Adrenal gland (tissue), 19 donors: ENCODE measurements around the gene RND2. TPM values are rescaled to one million over a fixed set of nuclear protein-coding genes. Genes with fewer than 3 reads are reported as not detected.
A peak's percentile ranks its signal among the peaks of the same experiment; 100 is the strongest.
"Not testable (repeated sequence)": the region's sequence is repeated elsewhere in the genome, so short reads cannot be mapped to it uniquely, and the experiment has no call there.

Experiments
- DNase-seq, 7 donors: peaks; one replicate each; pipeline ENCODE4 v3.0.0-alpha.2; 2019 to 2020
- H3K27ac ChIP-seq, 5 donors: fragments of 200-600 bp; sonication (generic) in 4 of 5; 1 replicate in 3 of 5; 2 replicates in 2 of 5; pipeline versions ENCODE4 v1.5.1 to v1.8.0; 2016 to 2020; ENCODE audit warnings: mild to moderate bottlenecking in 1 of 5
- H3K27me3 ChIP-seq: fragments of 200-600 bp; 2 replicates; pipeline ENCODE4 v1.8.0; 2021
- H3K36me3 ChIP-seq, 2 donors: fragments of 200-600 bp; replicated peaks in 1 of 2; 1 replicate in 1 of 2; 2 replicates in 1 of 2; pipeline versions ENCODE4 v1.5.1 to v1.8.0; 2018 to 2022
- H3K4me1 ChIP-seq, 2 donors: fragments of 200-600 bp; replicated peaks in 1 of 2; 1 replicate in 1 of 2; 2 replicates in 1 of 2; pipeline versions ENCODE4 v1.5.1 to v1.8.0; 2018 to 2021
- H3K4me3 ChIP-seq, 4 donors: fragments of 200-600 bp; sonication (generic) in 3 of 4; one replicate each; pipeline ENCODE4 v1.5.1; 2016 to 2018
- H3K9me3 ChIP-seq, 3 donors: fragments of 200-600 bp; sonication (generic) in 1 of 3; replicated peaks in 1 of 3; 1 replicate in 2 of 3; 2 replicates in 1 of 3; pipeline versions ENCODE4 v1.5.1 to v1.8.0; 2016 to 2021
- CTCF ChIP-seq, 6 experiments: fragments of 450-650 bp in 4 of 6; fragments of 200-600 bp in 2 of 6; sonication (generic) in 1 of 6; IDR thresholded peaks; 1 replicate in 5 of 6; 2 replicates in 1 of 6; pipeline versions ENCODE4 v1.5.1 to v1.8.0; 2016 to 2021; ENCODE audit warnings: antibody characterized with exemption in 6 of 6, mild to moderate bottlenecking in 2 of 6, moderate library complexity in 1 of 6
- POLR2A ChIP-seq, 2 donors: fragments of 450-650 bp; IDR thresholded peaks; one replicate each; pipeline ENCODE4 v1.6.1; 2017; ENCODE audit warnings: antibody characterized with exemption in 2 of 2, mild to moderate bottlenecking in 2 of 2, moderate library complexity in 1 of 2
- WGBS, 4 donors: extraction: QIAGEN DNeasy Blood & Tissue Kit in 2 of 4; methylation state at CpG; one replicate each; pipeline versions ENCODE4 v1.1.5 to v1.1.7; 2013 to 2017; 5-methylcytosine and 5-hydroxymethylcytosine counted together
- intact Hi-C, 2 donors: fragments of 100-400 bp; cut with DNase I; formaldehyde crosslinking; loops; one replicate each; pipeline versions ENCODE4 v1.14.1 to v1.15.0; 2022 to 2023
- long read RNA-seq, 10 donors: library from polyadenylated mRNA in 3 of 10; unstranded in 2 of 10; stranded (forward) in 1 of 10; transcript quantifications; one replicate each; pipeline ENCODE4 v2.0.0 and lab custom pipeline, GENCODE V29; 2021 to 2026
- polyA plus RNA-seq, 3 donors: library from polyadenylated mRNA; stranded (reverse); fragments of 200-250 nt in 2 of 3; fragments of 350-450 nt in 1 of 3; fragmentation: Illumina TruSeq in 1 of 3; extraction: RNeasy Lipid Tissue Mini Kit (QIAGEN cat#74804) in 1 of 3; gene quantifications; one replicate each; pipeline ENCODE4 v1.2.3, GENCODE V29; 2013 to 2014
- total RNA-seq, 9 donors: library from RNA; depleted of rRNA in 4 of 9; stranded (reverse); fragments of >200 nt in 4 of 9; fragments of 120-200 nt in 1 of 9; fragmentation: NEBNext Ultra II Directional in 1 of 9; extraction: Animal tissue kit (Norgen Biotek cat#: 25700) in 1 of 9; gene quantifications; one replicate each; pipeline versions ENCODE4 v1.1.0 to v1.2.4, GENCODE V29; 2013 to 2023
- donor health status: healthy with polysubstance abuse.
- donor health status: Bipolar disorder and iron deficiency.
- donor health status: DM: yes; HTN: yes; CAD: no.
- donor health status: DM: no; HTN: no; CAD: no.
- donor health status: DM: no; HTN: no; CAD: no.
- donor health status: DM: yes; HTN: yes; CAD: no.

RND2 gene
- total RNA-seq (1 to 10 TPM; 1.3 to 8.2 (median 4.0) TPM), polyA plus RNA-seq (1 to 10 TPM; 2.4 to 6.3 (median 3.1) TPM)
- long read RNA-seq, donor 1, result 0 reads
- long read RNA-seq, donor 2, result 0 reads
- long read RNA-seq, donor 3, result 0 reads
- long read RNA-seq, donor 4, partial matches to known transcripts, result 0 of 1 reads
- long read RNA-seq, donor 4, other reads (novel, unspliced or antisense), result 1 of 1 reads
- long read RNA-seq, donor 5, full-length matches to known transcripts, result 6 of 7 reads
- long read RNA-seq, donor 5, partial matches to known transcripts, result 0 of 7 reads
- long read RNA-seq, donor 5, other reads (novel, unspliced or antisense), result 1 of 7 reads
- long read RNA-seq, donor 6, partial matches to known transcripts, result 1 of 3 reads
- long read RNA-seq, donor 6, other reads (novel, unspliced or antisense), result 2 of 3 reads
- long read RNA-seq, donor 7, full-length matches to known transcripts, result 1 of 1 reads
- long read RNA-seq, donor 7, partial matches to known transcripts, result 0 of 1 reads
- long read RNA-seq, donor 7, other reads (novel, unspliced or antisense), result 0 of 1 reads
- long read RNA-seq, donor 8, full-length matches to known transcripts, result 2 of 2 reads
- long read RNA-seq, donor 8, partial matches to known transcripts, result 0 of 2 reads
- long read RNA-seq, donor 8, other reads (novel, unspliced or antisense), result 0 of 2 reads
- long read RNA-seq, donor 9, result 0 reads
- long read RNA-seq, donor 10, full-length matches to known transcripts, result 1 of 1 reads
- long read RNA-seq, donor 10, partial matches to known transcripts, result 0 of 1 reads
- long read RNA-seq, donor 10, other reads (novel, unspliced or antisense), result 0 of 1 reads

- H3K27ac ChIP-seq, result peak within 1 kb of the TSS in 3 of 5 donors; percentile 34 to 87 (median 72)
- peak; percentile 87 to 98 (median 94) for DNase-seq
- WGBS, 4 donors, result 0 to 2% (median 0%) methylated on average over 14 to 61 of the region's 61 CpGs
- H3K36me3 ChIP-seq, result no peaks in the 10 kb centered on the region
- peaks cover 9 to 21% of the 10 kb centered on the region in 2 donors for H3K4me1 ChIP-seq
- H3K9me3 ChIP-seq, result no peaks in the 10 kb centered on the region
- TF ChIP-seq POLR2A (IDR thresholded peaks at IDR 0.05) (peak in 1 of 2 donors; percentile 28), CTCF (IDR thresholded peaks at IDR 0.05) (peak; percentile 50 to 92 (median 86))
- peak within 1 kb of the TSS in 3 of 4 donors; percentile 5 to 79 (median 17) for H3K4me3 ChIP-seq
- intact Hi-C loops, result loop anchor here (5.0 to 10.0 kb wide), 4 partner anchors 60 to 290 kb away; partner anchors contain the start of gene NBR1 (in 1 of the 2)
- H3K27me3 ChIP-seq, result no peaks in the 10 kb centered on the region
These were observed at the start of gene RND2 for GRCh38 chr17:43024407-43025289. Gene RND2, plus strand, starts transcription at chr17:43025231. Its CDS starts 117 bp downstream, at chr17:43025348.

- 39 to 44% (median 41%) methylated on average over 2 of the region's 2 CpGs for WGBS, 4 donors
- Histone ChIP-seq H3K4me1 (peaks cover 4 to 8% of the 10 kb centered on the region in 2 donors), H3K4me3 (no peak overlapping the region), H3K36me3 (no peaks in the 10 kb centered on the region), H3K27me3 (no peaks in the 10 kb centered on the region), H3K9me3 (no peaks in the 10 kb centered on the region), H3K27ac (no peak overlapping the region)
- no peak for DNase-seq
- TF ChIP-seq POLR2A (IDR thresholded peaks at IDR 0.05) (no peak), CTCF (IDR thresholded peaks at IDR 0.05) (no peak)
- intact Hi-C loops, result no loop called here
These were observed 49.8 kb upstream of the RND2 start for GRCh38 chr17:42975265-42975664.

- H3K4me3 ChIP-seq, H3K27me3 ChIP-seq, H3K9me3 ChIP-seq, intact Hi-C loops, H3K4me1 ChIP-seq, H3K27ac ChIP-seq, DNase-seq, H3K36me3 ChIP-seq: not testable (repeated sequence)
- WGBS, 4 donors, result 77 to 86% (median 83%) methylated on average over 16 of the region's 16 CpGs
These were observed 49.3 kb upstream of the RND2 start for GRCh38 chr17:42975701-42976100.

- TF ChIP-seq CTCF (IDR thresholded peaks at IDR 0.05) (no peak), POLR2A (IDR thresholded peaks at IDR 0.05) (no peak)
- Histone ChIP-seq H3K36me3 (no peaks in the 10 kb centered on the region), H3K27me3 (no peaks in the 10 kb centered on the region), H3K27ac (peak within 1 kb of the TSS in 4 of 5 donors; percentile 65 to 93 (median 80)), H3K4me3 (peak within 1 kb of the TSS; percentile 87 to 99 (median 93)), H3K9me3 (no peaks in the 10 kb centered on the region), H3K4me1 (peaks cover 12 to 31% of the 10 kb centered on the region in 2 donors)
- 39 to 67% (median 42%) methylated on average over 13 to 21 of the region's 21 CpGs for WGBS, 4 donors
- peak in 2 of 7 donors; percentile 28 to 35 for DNase-seq
- intact Hi-C loops, result no loop called here
These were observed 45.3 kb upstream of the RND2 start, which contains the start of gene PTGES3L for GRCh38 chr17:42979511-42980273. Gene PTGES3L, minus strand, starts transcription at chr17:42980080. Its CDS starts 27 bp downstream, at chr17:42980053.
